Hepatic stellate cell (primary cell): ENCODE data around the gene WNT8B.

ENCODE experiments used
- DNase-seq: peaks from one replicate; pipeline ENCODE4 v3.0.0; 2011; ENCODE audit warnings: low spot score

The WNT8B gene

DNA sequence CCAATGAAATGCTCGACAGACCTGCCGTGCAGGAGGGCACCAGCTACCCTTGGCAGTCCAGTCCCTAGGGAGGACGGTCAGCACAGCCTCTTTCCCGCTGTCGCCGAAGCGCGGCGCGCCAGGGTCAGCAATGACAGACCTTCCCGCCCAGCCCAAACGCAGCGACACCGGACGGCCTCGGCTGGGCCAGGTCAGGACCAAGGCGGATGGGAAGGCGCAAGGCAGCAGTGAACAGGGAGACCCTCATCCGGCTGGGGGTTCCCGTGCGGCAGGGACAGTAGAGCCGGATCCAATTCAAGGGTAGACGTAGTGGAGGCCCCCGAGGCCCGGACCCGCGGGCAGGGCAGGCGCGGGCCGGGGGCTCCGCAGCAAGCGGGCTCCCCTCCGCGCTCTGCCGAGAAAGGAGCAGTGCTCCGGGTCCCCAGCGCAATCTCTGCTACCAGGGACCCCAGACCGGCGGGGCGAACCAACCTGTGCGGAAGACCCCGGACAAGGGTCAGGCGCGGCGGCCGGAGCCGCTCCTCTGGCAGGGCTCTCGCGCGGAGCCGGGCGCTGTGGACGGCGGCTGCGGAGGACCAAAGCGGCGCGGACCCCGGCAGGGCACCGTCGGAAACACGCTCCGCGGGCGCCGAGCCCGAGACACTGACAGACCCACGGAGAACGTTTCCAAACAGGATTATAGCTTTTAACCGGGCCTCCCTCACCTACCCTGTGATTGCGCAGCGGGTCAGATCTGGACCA lies 56.7 kb downstream of the WNT8B start, which contains the start of gene SEC31B:
Gene SEC31B (minus strand): TSS at position 551 of the 741 bp plus-strand sequence. CDS start 2,909 bp downstream, outside the sequence.
- DNase-seq: peak; percentile 43

DNA sequence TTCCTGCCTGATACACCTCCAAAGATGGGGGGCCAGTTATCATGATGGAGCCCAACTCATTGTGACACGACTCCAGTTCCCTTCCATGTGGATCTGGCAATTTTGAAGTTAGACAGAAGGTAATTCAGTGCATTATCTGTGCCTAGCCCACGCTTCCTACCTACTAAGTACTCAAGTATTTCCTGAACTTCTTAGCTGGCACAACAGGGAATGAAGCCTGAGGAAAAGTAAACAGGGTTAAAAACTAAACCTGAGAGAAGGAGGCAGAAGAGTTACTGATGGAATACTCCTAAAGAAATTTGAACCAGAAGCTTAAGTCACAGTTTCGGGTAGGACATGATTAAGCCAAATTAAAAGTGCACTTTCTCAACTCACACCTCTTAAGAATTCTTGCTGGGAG lies 58.0 kb downstream of the WNT8B start:
- DNase-seq: peak; percentile 28

- no peak for DNase-seq
Observed at GRCh38 chr10:100522107-100522801, 59.4 kb downstream of the WNT8B start.

GRCh38 chr10:100522945-100523344 lies 60.1 kb downstream of the WNT8B start:
- DNase-seq: no peak

DNA sequence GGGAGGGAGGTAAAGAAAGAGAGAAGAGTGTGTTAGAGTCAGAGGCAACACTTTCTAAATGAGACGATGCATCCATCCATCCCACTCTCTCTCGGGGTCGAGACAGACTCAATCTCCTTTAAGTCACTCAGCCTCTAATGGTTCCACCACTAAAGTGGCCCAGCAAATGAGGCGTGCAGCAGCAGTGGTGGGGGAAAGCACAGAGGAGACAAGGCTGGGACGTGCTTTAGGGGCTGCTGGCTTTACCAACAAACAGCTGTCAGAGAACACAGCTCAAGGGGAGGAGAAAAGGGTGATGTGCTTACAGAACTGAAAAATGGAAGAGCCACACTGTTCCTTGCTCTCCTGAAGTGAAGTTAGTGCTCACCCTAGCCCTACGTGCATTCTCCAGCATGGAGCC lies 61.4 kb downstream of the WNT8B start:
- no peak for DNase-seq

DNA sequence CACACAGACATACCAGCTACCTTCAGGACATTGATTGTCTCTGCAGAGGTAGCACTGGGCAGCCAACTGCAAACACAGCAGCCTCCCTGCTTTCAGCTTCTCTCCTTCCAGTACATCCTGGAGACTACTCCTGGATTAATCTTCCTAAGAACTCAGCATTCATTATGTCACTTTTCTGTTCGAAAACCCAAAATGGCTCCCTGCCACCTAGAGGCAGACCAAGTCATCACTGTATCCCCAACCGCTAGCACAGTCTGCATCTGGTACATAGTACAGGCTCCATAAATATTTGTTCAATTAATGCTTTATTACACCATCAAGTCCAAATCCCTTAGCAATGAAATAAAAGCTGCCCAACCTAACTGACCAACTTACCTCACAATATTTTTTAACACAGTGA lies 61.8 kb downstream of the WNT8B start:
- DNase-seq: no peak

GRCh38 chr10:100528123-100528886 lies 65.5 kb downstream of the WNT8B start:
- DNase-seq: no peak

DNA sequence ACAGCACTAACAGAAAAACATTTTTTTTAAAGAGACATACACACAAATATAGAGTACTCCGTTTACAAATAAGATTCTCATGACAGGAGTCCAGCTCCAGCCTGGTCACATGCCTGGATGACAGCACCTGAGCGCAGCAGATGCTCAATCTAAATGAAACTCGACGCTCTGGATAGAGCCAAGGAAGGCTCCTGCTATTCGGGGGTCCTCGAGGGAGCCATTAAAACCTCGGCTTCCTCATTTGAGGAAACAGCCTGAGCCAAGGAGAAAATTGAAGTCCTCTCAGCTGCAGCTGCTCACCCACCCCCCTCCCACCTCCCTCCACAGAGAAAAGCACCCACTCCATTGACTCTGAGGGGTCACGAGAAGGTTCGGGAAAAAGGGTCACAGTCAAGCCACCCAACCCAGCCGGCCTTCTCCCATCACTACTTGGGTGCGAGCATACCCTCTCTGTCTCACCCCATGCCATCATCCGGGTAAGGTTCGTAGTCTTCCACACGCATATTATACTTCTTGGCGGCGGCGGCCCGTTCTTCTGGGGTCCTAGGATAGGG lies 66.2 kb downstream of the WNT8B start:
- DNase-seq: peak; percentile 16

DNA sequence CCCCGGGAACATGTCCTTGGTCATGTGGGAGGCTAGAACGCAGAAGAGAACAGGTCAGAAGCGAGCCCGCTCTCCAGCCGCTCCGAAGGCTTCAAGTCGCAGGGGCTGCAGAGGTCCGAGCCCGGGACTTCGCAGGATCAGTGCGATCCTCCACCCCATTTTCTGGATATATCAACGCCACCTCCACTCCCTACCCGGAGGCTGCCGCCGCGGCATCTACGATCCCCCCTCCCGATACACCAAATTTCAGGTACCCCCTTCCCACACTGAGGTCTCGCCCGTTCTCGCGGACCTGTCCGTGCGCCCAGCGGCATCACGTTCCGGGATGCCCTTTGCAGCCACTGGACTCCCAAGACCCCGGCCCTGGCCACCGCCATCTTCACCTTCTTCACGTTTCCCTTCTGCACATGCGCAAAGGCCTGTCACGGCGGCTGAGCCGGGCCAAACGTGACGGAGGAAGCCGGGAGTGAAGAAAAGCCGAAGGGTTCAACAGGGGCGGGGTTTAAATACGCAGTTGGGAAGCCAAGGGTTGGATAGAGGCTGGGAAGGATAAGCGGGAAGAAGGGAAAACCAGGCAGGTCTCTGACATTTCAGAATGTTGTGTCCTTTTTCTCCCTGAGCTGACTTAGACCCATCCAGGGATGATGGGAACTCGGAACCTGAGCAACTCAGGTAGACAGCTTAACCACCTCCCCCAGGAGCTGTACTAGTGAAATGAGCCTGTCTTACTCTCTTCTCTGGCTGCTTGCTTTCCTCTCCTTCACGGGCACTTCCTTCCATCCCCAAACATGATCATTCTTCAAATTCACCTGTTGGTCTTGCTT lies 66.9 kb downstream of the WNT8B start, which contains the start of gene NDUFB8:
Gene NDUFB8 (minus strand): TSS at position 397 of the 824 bp plus-strand sequence. CDS start 20 bp downstream, at position 377.
- DNase-seq: peak; percentile 89

GRCh38 chr10:100531761-100532160 lies 69.0 kb downstream of the WNT8B start:
- no peak for DNase-seq
